Cerebellar nuclear complex (tissue), 1 donor: ENCODE data around the gene CKMT1B.
"Not testable (repeated sequence)": the region's sequence is repeated elsewhere in the genome, so short reads cannot be mapped to it uniquely, and the experiment has no call there.

ENCODE experiments used
- DNase-seq, 2 experiments: peaks; one replicate each; lab custom pipeline; 2025; lab: John Stamatoyannopoulos, UW

Gene CKMT1B

GRCh38 chr15:43638464-43639204 lies 44.8 kb downstream of the CKMT1B start:
- DNase-seq = not testable (repeated sequence)
